ENCODE results near the gene CD209.

CD209 gene

GRCh38 chr19:7715671-7716070, 31.7 kb downstream of the CD209 start:
- Histone ChIP-seq H3K36me3 (ENCODE audit: control insufficient read depth, insufficient read depth, low read length) (no peaks in the 10 kb centered on the region), H3K9me3 (ENCODE audit: control insufficient read depth, insufficient read depth, low read length) (no peaks in the 10 kb centered on the region), H3K4me3 (ENCODE audit: low read depth, low read length) (no peak overlapping the region), H3K9ac (ENCODE audit: low read depth, low read length) (no peak overlapping the region), H3K27me3 (ENCODE audit: control insufficient read depth, insufficient read depth, low read length) (no peaks in the 10 kb centered on the region), H3K4me1 (ENCODE audit: control insufficient read depth, insufficient read depth, low read length) (no peaks in the 10 kb centered on the region)

DNA sequence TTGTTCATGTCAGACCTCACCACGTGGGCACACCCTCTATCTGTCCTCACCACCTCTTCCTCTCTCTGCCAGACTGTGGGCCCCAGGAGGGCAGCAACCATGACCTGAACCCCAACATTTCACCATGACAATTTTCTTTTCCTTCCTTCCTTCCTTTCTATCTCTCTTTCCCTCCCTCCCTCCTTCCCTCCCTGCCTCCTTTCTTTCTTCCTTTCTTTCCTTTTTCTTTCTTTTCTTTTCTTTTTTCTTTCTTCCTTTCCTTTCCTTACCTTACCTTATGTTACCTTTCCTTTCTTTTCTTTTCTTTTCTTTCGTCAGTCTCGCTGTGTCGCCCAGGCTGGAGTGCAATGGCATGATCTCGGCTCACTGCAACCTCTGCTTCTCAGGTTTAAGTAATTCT, 36.7 kb downstream of the CD209 start:
- Histone ChIP-seq H3K9me3 (ENCODE audit: control insufficient read depth, insufficient read depth, low read length) (no peaks in the 10 kb centered on the region), H3K9ac (ENCODE audit: low read depth, low read length) (no peak overlapping the region), H3K27me3 (ENCODE audit: control insufficient read depth, insufficient read depth, low read length) (no peaks in the 10 kb centered on the region), H3K4me3 (ENCODE audit: low read depth, low read length) (no peak overlapping the region), H3K36me3 (ENCODE audit: control insufficient read depth, insufficient read depth, low read length) (no peaks in the 10 kb centered on the region), H3K4me1 (ENCODE audit: control insufficient read depth, insufficient read depth, low read length) (no peaks in the 10 kb centered on the region)

GRCh38 chr19:7709932-7710460, 37.3 kb downstream of the CD209 start:
- Histone ChIP-seq H3K4me3 (ENCODE audit: low read depth, low read length) (no peak overlapping the region), H3K36me3 (ENCODE audit: control insufficient read depth, insufficient read depth, low read length) (no peaks in the 10 kb centered on the region), H3K27me3 (ENCODE audit: control insufficient read depth, insufficient read depth, low read length) (no peaks in the 10 kb centered on the region), H3K9me3 (ENCODE audit: control insufficient read depth, insufficient read depth, low read length) (no peaks in the 10 kb centered on the region), H3K4me1 (ENCODE audit: control insufficient read depth, insufficient read depth, low read length) (no peaks in the 10 kb centered on the region), H3K9ac (ENCODE audit: low read depth, low read length) (no peak overlapping the region)

GRCh38 chr19:7706955-7707456, 40.3 kb downstream of the CD209 start:
- Histone ChIP-seq H3K4me3 (ENCODE audit: low read depth, low read length) (no peak overlapping the region), H3K4me1 (ENCODE audit: control insufficient read depth, insufficient read depth, low read length) (no peaks in the 10 kb centered on the region), H3K36me3 (ENCODE audit: control insufficient read depth, insufficient read depth, low read length) (no peaks in the 10 kb centered on the region), H3K9me3 (ENCODE audit: control insufficient read depth, insufficient read depth, low read length) (no peaks in the 10 kb centered on the region), H3K9ac (ENCODE audit: low read depth, low read length) (no peak overlapping the region), H3K27me3 (ENCODE audit: control insufficient read depth, insufficient read depth, low read length) (no peaks in the 10 kb centered on the region)

- Histone ChIP-seq H3K27me3 (ENCODE audit: control insufficient read depth, insufficient read depth, low read length) (no peaks in the 10 kb centered on the region), H3K36me3 (ENCODE audit: control insufficient read depth, insufficient read depth, low read length) (no peaks in the 10 kb centered on the region), H3K9ac (ENCODE audit: low read depth, low read length) (no peak overlapping the region), H3K4me3 (ENCODE audit: low read depth, low read length) (no peak overlapping the region), H3K4me1 (ENCODE audit: control insufficient read depth, insufficient read depth, low read length) (no peaks in the 10 kb centered on the region), H3K9me3 (ENCODE audit: control insufficient read depth, insufficient read depth, low read length) (no peaks in the 10 kb centered on the region)
Measured at GRCh38 chr19:7706188-7706954, 41.0 kb downstream of the CD209 start.

- Histone ChIP-seq H3K4me1 (ENCODE audit: control insufficient read depth, insufficient read depth, low read length) (no peaks in the 10 kb centered on the region), H3K9me3 (ENCODE audit: control insufficient read depth, insufficient read depth, low read length) (no peaks in the 10 kb centered on the region), H3K9ac (ENCODE audit: low read depth, low read length) (no peak overlapping the region), H3K36me3 (ENCODE audit: control insufficient read depth, insufficient read depth, low read length) (no peaks in the 10 kb centered on the region), H3K4me3 (ENCODE audit: low read depth, low read length) (no peak overlapping the region), H3K27me3 (ENCODE audit: control insufficient read depth, insufficient read depth, low read length) (no peaks in the 10 kb centered on the region)
Measured at GRCh38 chr19:7705387-7706187, 41.7 kb downstream of the CD209 start.

DNA sequence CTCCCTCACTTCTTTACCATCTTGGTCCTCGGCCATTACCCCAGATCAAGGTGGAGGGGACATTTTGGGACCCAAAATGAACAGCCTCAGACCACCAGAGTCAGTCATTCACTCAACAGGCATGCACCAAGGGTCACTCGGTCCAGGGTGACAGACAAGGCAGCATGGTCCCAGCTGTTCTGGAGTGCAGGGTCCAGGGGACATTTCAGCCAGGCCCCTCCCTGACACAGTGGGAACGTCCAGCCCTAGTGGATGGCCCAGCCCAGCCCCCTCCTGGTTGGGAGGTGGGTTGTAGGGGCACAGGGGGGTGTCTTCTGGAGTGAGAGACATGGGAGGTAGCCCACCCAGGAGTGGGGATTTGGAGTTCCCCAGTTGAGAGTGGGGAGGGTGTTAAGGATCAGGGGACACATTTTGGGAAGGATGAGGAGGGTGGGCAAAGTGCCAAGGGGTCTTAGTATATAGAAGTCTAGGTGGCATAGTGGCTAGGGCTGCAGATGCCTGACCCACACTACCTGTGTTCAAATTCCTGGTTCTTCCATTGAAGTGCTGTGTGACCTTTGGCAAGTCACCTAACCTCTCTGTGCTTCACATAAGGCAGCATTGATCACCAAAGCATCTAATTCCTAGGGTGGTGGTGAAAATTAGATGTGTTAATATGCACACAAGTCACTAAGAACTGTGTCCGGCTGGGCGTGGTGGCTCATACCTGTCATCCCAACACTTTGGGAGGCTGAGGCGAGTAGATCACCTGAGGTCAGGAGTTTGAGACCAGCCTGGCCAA, 42.9 kb downstream of the CD209 start:
- Histone ChIP-seq H3K9me3 (ENCODE audit: control insufficient read depth, insufficient read depth, low read length) (no peaks in the 10 kb centered on the region), H3K27me3 (ENCODE audit: control insufficient read depth, insufficient read depth, low read length) (no peaks in the 10 kb centered on the region), H3K4me3 (ENCODE audit: low read depth, low read length) (no peak overlapping the region), H3K36me3 (ENCODE audit: control insufficient read depth, insufficient read depth, low read length) (no peaks in the 10 kb centered on the region), H3K4me1 (ENCODE audit: control insufficient read depth, insufficient read depth, low read length) (no peaks in the 10 kb centered on the region), H3K9ac (ENCODE audit: low read depth, low read length) (no peak overlapping the region)

DNA sequence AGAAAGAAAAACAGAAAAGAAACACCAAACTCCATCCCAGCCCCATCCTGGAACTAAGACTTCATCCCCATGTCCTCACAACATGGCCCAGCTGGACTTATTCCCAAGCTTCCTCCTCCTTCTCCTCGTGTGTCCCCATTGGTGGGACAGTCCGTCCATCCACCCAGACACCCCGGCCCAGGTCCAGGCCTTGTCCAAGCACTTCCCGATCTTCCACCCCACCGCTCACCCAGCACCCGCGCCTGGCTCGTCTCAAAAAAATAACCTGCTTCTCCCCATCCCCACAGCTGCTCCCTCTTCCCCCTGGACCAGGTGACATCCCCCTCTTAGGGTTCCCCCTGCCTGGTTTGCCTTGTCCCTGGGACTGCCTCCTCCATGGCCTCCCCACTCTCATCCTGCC, 44.0 kb downstream of the CD209 start:
- Histone ChIP-seq H3K4me1 (ENCODE audit: control insufficient read depth, insufficient read depth, low read length) (peaks cover 4% of the 10 kb centered on the region), H3K9me3 (ENCODE audit: control insufficient read depth, insufficient read depth, low read length) (no peaks in the 10 kb centered on the region), H3K4me3 (ENCODE audit: low read depth, low read length) (no peak overlapping the region), H3K27me3 (ENCODE audit: control insufficient read depth, insufficient read depth, low read length) (peaks cover 4% of the 10 kb centered on the region), H3K9ac (ENCODE audit: low read depth, low read length) (no peak overlapping the region), H3K36me3 (ENCODE audit: control insufficient read depth, insufficient read depth, low read length) (no peaks in the 10 kb centered on the region)

DNA sequence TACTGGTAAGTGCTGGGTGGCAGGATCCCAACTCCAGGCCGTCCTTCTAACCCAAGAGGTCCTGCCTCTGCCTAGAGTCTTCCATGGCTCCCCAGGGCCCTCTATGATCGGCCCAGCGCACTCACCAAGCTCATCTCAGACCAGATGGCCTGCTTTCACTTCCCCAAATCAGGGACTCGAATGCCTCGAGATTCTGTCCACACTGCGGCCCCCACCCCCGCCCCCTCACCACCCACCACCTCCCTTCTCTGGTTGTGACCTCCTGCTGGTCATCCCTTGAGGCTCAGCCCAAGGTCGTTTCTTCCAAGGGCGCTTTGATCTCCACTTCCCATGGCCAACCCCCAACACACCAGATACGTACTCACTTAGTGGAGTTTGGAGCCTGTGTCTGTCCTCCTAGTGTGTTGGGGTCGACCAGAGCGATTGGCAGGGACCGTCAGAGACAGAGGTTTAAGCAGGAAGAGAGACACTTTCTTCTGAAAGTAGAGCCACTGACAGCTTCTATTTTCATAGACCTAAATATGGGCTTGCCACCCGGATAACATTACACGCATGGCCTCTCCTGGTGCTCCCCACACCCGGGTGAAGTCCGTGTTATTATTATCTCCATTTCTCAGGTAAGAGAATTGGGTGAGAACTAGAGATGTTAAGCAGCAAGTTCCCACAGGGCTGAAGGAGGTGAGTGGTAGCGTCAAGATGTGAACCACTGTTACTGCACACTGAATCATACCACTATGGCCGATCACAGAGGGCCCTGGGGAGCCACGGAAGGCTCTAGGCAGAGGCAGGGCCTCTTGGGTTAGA, 45.5 kb downstream of the CD209 start, which contains the start of gene FCER2:
FCER2 (minus strand) TSS at position 478 of the 804 bp plus-strand sequence. CDS start 2,371 bp downstream, outside the sequence.
- no peak within 1 kb of the TSS for H3K4me3 ChIP-seq (ENCODE audit: low read depth, low read length)
- H3K27me3 ChIP-seq (ENCODE audit: control insufficient read depth, insufficient read depth, low read length) = peaks cover 4% of the 10 kb centered on the region
- H3K36me3 ChIP-seq (ENCODE audit: control insufficient read depth, insufficient read depth, low read length) = no peaks in the 10 kb centered on the region
- H3K9ac ChIP-seq (ENCODE audit: low read depth, low read length) = no peak within 1 kb of the TSS
- H3K4me1 ChIP-seq (ENCODE audit: control insufficient read depth, insufficient read depth, low read length) = peaks cover 7% of the 10 kb centered on the region
- H3K9me3 ChIP-seq (ENCODE audit: control insufficient read depth, insufficient read depth, low read length) = no peaks in the 10 kb centered on the region

DNA sequence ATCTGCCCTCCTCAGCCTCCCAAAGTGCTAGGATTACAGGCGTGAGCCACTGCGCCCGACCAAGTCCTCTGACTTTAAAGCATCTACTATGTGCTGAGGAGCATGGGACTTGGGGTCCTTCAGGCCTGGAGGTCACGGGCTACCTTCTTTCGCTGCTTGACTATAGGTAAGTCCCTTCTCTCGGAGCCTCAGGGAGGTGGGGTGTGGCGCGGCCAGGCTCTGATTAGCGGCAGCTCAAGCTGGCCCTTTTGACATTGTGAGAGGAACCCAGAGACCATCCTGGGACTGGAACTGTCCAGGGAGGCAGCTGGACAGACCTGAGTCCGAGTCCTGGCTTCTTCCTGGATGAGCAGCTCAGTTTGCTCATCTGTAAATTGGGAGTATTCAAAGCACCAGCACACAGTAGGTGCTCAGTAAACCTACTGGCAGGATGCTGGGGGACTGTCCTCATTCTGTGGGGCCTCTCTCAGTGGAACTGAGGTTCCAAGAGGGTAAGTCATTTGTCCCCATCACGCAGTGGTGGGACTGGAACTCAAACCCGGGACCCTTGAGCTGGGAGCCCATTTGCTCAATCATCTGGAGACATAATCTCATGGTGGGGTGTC, 46.2 kb downstream of the CD209 start:
- no peak overlapping the region for H3K9ac ChIP-seq (ENCODE audit: low read depth, low read length)
- peaks cover 7% of the 10 kb centered on the region for H3K4me1 ChIP-seq (ENCODE audit: control insufficient read depth, insufficient read depth, low read length)
- H3K4me3 ChIP-seq (ENCODE audit: low read depth, low read length) = no peak overlapping the region
- H3K27me3 ChIP-seq (ENCODE audit: control insufficient read depth, insufficient read depth, low read length) = peaks cover 4% of the 10 kb centered on the region
- no peaks in the 10 kb centered on the region for H3K36me3 ChIP-seq (ENCODE audit: control insufficient read depth, insufficient read depth, low read length)
- H3K9me3 ChIP-seq (ENCODE audit: control insufficient read depth, insufficient read depth, low read length) = no peaks in the 10 kb centered on the region

Measured in iPS-15b (cell line).